GM18861 (cell line): ENCODE results near the gene DNAJC22.
A peak's percentile ranks its signal among the peaks of the same experiment; 100 is the strongest.
"Not testable (repeated sequence)": the region's sequence is repeated elsewhere in the genome, so short reads cannot be mapped to it uniquely, and the experiment has no call there.

Experiments used
- ATAC-seq: cut with Tn5 transposase; IDR thresholded peaks from one replicate; pipeline ENCODE4 v1.9.1; 2021; ENCODE audit not compliant: unreplicated experiment

Gene DNAJC22

GRCh38 chr12:49367381-49368239 lies 20.9 kb downstream of the DNAJC22 start, which contains the start of gene SPATS2:
TSS of gene SPATS2 (plus strand) at chr12:49367462. CDS start at chr12:49461013, 93,551 bp downstream.
- no peak for ATAC-seq

GRCh38 chr12:49368240-49368600 lies 21.5 kb downstream of the DNAJC22 start:
- no peak for ATAC-seq

- ATAC-seq, result no peak
Measured at GRCh38 chr12:49369411-49370145, 22.9 kb downstream of the DNAJC22 start.

GRCh38 chr12:49370539-49370938 lies 23.9 kb downstream of the DNAJC22 start:
- no peak for ATAC-seq

GRCh38 chr12:49375406-49375805 lies 28.7 kb downstream of the DNAJC22 start:
- ATAC-seq, result peak; percentile 49

GRCh38 chr12:49377386-49377785 lies 30.7 kb downstream of the DNAJC22 start:
- ATAC-seq, result peak; percentile 48

- ATAC-seq, result not testable (repeated sequence)
Measured at GRCh38 chr12:49380184-49380583, 33.5 kb downstream of the DNAJC22 start.

GRCh38 chr12:49388682-49389386 lies 42.1 kb downstream of the DNAJC22 start:
- no peak for ATAC-seq

- ATAC-seq, result no peak
Measured at GRCh38 chr12:49389387-49389703, 42.7 kb downstream of the DNAJC22 start.

- ATAC-seq, result no peak
Measured at GRCh38 chr12:49397000-49397399, 50.3 kb downstream of the DNAJC22 start.

GRCh38 chr12:49400304-49400703 lies 53.6 kb downstream of the DNAJC22 start:
- ATAC-seq, result no peak
